Hematopoietic multipotent progenitor cell treated with erythropoietin and hydrocortisone succinate and interleukin-3 and kit ligand, for 8 days (in vitro differentiated cells): ENCODE data around the gene ENTPD2.
A peak's percentile ranks its signal among the peaks of the same experiment; 100 is the strongest.

Source experiments
- DNase-seq: peaks from one replicate; pipeline ENCODE4 v3.0.0-alpha.2; 2015

The ENTPD2 gene

DNA sequence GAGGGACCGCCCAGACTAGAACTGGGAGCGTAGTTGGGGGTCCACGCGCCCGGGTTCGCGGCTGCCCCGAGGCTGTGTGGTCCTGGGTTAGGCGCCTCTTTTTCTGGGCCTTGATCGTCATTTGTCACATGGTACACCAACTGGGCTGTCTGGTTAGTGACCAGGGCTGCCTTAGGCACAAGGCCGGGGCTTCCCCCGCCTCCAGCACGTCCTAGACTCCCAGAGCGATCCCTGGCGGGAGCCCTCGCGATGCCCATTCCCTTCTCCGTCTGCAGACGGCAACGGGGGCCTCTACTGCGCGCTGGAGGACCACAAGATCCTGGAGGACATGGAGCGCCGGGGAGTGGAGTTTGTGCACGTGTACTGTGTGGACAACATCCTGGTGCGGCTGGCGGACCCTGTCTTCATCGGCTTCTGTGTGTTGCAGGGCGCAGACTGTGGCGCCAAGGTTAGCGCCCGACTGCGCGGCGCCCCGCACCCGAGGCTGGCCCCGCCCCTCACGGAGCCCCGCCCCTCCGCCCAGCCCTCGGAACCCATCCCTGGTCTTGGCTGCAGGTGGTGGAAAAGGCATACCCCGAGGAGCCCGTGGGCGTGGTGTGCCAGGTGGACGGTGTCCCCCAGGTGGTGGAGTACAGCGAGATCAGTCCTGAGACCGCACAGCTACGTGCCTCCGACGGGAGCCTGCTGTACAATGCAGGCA is 25.0 kb upstream of the ENTPD2 start:
- no peak for DNase-seq

DNA sequence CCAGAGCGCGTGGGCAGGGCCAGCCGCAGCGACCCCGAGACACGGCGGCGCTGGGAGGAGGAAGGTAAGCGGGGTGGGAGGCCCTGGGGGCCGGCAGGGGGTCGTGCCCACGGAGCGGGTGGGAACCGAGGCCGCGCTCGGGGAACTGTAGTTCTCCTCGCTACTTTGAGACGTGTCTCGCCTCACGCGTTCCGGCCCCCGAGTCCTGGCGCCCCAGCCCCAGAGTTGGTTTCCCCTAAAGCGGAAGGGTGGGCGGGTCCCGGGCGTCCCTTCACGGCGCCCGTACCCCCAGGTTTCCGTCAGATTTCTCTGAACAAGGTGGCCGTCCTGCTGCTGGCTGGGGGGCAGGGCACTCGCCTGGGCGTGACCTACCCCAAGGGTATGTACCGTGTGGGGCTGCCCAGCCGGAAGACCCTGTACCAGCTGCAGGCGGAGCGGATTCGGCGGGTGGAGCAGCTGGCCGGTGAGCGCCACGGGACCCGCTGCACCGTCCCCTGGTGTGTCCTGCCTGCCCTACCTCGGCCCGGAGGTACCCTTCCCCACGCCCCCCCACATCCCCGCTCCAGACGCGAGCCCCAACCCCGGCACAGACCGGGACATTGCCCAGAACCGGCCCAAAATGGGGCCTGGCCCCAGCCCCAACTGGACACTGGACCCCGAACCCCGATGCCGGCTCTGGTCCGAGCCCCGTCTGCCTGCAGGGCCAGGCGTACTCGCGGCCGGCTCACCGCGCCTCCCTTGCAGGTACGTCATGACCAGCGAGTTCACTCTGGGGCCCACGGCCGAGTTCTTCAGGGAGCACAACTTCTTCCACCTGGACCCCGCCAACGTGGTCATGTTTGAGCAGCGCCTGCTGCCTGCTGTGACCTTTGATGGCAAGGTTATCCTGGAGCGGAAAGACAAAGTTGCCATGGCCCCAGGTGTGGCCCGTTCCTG is 24.2 kb upstream of the ENTPD2 start:
- no peak for DNase-seq

DNA sequence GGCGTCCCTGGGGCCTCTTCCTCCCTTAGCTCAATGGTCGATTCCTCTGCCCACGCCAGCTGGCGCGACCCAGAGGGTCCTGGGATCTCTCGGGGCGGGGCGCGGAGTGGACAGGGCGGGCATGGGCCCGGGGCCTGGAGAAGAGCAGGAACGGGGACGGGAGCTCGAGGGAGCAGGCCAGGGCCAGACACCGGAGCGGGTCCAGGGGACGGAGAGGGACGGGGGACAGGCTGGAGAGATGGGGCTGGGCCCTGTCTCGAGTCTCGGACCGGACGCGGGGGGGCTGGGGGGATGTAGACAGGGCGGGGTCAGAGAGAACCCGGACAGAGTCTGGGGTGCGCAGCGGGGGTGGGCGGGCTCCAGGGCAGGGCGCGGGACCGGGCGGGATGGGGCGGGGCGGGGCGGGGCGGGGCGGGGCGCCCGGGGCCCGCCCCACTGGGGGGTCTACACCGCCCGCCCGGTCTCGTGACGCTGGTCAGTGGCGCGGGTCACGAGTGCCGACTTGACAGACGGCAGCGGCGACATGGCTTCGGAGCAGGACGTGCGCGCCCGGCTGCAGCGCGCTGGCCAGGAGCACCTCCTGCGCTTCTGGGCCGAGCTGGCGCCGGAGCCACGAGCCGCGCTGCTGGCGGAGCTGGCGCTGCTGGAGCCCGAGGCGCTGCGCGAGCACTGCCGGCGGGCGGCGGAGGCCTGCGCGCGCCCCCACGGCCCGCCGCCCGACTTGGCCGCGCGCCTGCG is 23.3 kb upstream of the ENTPD2 start, which contains the start of gene UAP1L1:
Gene UAP1L1, plus strand, starts transcription at position 508 of the 738 bp plus-strand sequence. Its CDS starts 16 bp downstream, at position 524.
- peak; percentile 60 for DNase-seq

DNA sequence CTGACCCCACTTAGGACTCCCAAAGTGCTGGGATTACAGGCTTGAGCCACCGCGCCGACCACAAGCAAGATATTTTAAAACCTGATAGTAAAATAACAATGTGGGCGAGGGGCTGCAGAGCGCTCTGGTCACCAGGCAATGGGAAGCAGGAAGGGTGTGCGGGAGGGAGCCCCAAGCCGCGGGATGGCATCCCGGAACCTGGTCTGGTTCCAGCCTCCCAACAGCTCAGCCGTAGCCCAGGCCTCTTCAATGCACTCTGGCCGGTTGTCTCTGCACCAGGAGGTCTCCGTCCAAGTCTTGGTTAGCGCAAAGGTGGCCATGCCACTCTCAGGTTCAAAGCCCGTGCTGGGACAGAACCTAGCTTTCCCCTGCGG is 22.8 kb upstream of the ENTPD2 start:
- no peak for DNase-seq

DNA sequence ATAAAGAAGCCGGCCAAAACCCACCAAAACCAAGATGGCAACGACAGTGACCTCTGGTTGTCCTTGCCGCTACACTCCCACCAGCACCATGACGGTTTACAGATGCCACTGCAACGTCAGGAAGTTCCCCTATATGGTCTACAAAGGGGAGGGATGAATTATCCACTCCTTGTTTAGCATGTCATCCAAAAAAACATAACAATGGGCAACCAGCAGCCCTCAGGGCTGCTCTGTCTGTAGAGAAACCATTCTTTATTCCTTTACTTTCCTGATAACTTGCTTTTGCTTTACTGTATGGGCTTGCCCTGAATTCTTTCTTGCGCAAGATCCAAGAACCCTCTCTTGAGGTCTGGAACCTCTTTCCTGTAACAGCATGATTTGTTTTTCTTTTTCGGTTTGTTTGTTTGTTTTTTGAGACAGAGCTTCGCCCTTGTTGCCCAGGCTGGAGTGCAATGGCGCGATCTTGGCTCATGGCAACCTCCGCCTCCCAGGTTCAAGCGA is 21.5 kb upstream of the ENTPD2 start:
- DNase-seq, result no peak

DNA sequence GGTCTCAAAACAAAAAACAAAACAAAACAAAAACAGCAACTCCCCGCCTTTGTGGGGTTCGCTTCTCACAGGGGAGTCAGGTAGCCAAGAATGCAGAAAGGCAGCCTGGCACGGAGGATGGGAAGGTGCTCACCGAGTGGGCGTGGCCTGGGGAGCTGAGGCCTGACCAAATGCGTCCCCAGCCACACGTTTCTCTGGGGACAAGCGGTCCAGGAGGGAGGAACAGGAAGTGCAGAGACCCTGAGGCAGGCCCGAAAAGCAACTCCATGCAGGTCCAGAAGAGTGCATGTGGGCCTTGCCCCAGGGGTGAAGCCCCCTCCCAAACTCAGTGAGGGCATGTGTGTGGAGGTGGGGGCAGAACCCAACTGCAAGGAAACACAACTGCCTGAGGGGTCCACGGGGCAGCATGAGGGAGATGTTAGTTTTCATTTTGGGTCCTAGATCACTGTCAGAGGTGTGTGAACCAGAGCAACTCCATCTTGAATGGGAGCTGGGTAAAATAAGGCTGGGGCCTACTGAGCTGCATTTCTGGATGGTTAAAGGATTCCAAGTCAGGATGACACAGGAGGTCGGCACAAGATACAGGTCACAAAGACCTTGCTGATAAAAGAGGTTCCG is 20.9 kb upstream of the ENTPD2 start:
- DNase-seq, result no peak

DNA sequence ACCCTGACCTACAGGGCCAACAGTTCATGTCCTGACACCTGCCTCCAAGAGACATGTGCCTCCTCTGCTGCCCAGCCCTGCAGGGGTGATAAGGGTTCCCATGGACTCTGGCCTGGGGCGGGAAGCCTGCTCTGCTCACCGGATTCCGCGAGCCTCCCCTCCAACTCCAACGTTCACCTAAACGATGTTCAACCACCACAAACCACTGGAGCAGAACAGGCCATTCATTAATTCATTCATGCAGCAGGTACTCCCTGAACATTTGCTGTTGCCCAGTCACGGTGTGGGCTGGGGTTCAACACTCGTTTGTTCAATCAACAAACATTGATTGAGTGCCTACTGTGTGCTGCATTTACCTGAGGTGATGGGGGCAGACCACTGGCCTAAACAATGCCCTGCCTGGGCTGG is 20.1 kb upstream of the ENTPD2 start:
- DNase-seq, result no peak

DNA sequence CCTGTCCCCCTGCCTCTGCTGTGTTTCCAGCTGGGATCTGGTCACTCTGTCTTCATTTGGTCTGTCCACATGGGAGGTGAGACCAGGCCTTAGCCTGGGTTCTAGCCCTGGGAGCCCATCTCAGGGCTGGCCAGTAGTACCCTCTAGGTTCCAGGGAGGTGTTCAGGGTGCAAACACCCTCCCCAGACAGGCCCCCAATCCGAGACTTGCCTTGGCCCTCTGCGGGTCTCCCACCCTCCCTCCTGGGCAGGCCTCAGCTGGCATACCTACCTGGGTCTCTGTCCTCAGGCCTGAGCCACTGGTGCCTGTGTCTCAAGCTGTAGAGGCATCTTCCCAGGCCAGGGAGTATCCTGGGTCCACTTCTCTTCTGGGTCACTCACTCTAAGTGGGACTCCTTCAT is 17.4 kb upstream of the ENTPD2 start:
- DNase-seq, result no peak

DNA sequence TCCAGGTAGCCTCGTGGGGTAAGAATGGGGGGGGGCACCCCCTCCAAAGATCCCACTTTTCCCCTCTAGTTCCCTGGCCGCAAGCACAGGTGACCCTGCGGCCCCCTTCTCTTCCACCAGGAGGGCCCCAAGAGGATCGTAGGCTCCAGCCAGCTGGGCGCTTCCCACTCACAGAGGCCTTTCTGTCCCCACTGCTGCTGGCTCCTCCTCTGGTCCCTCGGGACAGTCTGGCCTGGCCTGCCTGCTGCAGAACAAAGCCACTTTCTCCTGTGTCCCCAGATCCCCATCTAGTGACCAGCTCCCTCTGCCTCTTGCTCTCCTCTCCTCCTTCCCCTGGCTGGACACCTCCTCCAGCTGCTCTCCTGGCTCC is 17.0 kb upstream of the ENTPD2 start:
- no peak for DNase-seq

DNA sequence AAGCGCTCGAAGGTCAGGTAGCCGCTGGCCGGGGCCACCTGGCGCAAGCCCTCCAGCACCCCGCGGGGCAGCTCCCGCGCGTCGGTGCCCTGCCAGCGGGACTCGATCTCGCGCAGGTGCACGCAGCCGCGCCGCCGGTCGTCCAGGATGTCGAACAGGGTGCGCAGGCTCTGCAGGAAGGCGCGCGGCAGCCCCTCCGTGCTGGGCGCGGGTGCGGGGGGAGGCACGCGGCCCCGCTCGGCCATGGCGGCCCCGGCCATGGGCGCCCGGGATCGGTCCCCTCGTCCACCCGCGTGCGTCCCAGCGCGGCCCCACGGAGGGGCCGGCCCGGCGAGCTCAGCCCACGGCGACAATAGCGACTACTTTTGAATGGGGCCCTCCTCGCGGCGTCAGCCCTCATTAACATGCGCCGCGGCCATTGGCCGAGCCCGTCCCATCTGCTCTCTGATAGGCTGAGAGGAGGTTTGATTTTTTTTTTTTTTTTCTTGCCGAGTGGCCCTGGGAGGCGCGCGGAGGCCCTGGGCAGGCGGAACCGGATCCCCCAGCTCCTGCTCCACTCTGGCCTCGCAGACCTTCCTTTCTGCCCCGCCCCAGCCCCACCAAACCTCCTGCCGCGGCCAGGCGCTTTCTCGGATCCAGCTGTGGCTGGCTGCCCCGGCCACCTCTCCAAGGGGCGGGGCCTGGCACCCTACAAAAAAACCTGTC is 16.5 kb upstream of the ENTPD2 start, which contains the start of gene SAPCD2:
Gene SAPCD2, minus strand, starts transcription at position 357 of the 705 bp plus-strand sequence. Its CDS starts 97 bp downstream, at position 260.
- peak; percentile 94 for DNase-seq

DNA sequence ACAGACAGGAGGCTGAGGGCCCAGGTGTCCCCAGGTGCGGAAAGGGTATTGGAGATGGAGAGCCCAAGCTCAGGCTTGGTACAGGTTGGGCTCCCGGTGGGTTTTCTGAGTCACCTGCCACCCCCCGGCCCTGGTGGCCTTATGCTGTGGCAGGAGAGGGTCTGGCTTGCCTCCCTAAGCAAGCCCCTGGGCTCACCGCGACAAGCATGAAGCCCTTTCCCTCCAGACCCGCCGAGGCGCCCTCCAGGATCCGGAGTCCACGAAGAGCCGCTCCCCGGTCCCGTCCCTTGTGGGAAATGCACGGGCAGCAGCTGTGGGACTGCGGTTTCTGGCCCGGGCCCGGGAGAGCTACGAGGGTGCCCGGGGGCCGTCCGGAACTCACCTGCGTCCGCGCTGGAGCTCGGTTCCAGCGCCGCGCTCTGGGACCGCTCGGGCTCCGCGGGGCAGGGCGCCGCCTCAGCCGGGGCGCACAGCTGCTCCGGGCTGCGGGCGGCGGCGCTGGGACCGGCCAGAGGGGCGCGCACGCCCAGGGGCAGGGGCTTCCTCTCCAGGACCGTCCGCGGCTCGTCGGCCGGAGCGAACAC is 15.7 kb upstream of the ENTPD2 start:
- no peak for DNase-seq

DNA sequence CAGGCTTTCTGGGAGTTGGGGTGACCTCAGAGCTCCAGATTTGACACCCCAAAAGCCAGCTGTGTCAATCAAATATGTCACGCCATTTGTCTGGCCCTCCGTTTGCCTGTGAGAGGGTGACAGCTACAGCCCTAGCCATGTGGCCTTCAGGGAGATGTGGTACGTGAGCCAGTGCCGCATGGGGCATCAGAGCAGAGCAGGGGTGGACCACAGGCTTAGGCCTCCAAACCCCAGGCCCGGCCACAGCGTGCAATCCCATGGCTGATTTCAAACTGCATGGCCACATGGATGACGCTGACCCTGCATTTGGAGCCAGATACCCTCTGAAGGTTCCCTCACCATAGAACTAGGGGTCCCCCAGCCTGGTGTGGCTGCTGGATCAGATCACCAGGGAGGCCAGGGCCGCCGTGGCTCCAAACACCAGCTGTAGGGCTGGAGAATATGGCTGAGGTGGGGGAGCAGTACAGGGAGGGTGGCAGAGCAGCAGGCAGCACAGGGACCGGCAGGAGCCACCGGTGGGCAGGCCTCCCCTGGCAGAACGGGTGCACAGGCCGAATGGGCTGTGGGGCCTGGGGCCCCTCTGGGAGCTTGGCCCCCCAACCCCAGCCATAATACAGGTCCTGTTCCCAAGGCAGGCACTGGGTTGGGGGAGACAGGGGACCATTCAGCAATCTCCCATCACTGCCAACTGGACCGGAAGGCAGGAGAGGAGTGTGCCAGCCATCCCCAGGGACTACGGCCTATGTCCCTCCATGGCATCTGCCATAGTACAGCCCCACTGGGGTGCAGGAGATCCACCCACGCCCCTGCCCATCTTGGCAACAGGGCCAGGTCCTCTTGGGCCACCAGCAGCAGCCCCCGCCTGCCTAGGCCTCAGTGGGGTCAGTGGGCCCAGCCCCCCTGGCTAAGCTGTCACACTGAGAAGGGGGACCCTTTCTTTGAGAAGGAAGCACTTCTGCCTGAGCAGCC is 15.0 kb upstream of the ENTPD2 start:
- no peak for DNase-seq

DNA sequence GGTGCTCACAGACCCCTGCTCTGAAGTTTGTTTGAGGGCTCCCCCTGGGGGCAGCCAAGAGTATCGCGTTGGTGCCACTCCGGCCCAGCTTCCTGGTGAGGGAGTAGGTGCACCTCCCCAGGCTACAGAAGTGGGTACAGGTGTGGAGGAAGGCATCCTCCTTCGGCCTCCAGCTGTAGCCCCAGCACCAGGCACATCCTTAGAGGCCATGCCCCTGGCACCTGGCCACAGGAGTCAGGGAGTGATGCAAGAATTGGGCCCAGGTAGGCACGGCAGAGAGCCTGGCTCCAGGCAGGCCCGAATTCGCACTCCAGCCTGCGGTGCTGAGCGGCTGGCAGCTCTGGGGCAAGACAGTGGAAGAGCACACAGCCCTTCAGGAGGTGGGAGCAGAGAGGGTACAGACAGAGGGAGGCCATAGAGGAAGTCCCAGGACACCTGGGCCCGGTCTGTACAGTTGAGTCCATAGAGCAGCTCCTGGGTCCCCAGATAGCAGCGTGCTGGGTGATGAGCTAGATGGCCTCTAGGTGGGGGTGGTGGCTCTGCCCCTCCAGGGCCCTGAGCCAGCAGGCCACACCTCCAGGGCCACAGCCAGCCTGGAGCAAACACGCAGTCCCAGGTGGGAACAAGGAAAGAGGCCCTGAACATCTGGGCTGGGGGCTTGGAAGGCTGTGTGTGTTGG is 14.1 kb upstream of the ENTPD2 start:
- peak; percentile 90 for DNase-seq

DNA sequence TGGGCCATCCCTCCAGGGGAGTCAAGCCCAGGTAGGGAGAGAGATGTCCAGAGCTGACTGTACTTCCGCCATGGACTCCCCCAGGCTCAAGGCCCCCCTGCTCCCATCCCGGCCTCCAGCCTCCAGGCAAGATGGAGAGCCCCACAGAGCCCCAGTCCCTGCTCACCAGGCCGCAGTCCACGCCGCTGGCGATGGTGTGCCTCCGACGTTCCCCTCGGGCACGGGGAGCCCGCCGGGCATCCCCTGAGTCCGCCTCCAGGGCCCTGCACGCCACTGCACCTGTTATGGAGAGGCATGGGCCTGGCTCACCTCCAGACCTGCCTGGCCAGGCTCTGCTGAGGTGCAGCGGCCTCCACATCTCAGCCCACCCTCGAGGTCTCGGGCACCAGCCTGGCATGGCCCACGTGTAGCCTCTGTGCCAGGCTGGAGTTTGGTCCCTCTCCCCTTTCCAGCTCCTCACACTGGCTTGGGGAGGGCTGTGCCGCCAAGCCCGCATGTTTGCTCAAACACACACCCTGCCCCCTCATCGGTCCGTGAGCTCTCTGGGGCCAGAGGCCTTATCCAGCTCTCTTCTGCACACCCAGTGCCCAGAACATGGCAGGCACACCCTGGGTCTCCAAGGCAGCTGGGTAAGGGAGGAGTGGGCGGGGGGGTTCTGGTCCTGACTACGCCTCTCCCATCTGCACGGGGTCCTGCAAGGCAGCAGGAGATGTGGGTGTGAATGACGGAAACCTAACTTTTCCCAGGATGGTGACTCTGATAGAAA is 12.4 kb upstream of the ENTPD2 start:
- DNase-seq, result no peak

DNA sequence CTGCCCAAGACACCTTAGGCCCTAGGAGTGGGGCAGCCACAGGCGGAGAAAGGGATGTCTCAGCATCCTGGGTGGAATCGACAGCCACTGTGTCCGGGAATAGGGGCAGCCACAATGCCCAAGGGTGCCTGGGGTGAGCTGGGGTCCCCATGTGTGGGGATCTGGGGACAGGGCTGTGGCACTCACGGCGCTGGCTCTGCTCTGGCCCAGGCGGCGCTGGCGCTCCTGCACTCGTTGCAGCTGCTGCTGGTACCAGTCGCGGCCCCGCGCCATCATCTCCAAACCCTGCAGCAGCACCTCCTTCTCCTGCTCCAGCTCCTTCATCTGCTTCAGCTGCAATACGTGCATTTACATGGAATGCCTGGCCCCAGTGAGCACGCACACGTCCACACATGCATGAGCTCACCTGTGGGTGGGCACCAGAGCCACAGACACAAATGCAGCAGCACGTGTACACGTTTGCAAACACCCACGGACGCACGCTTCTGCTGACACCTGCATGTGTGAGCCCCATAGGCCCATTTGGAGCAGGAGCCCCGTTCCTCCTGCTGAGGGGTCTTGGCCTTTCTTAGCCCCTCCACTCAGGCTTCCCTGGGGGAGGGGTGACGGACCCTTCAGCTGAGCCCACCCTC is 11.6 kb upstream of the ENTPD2 start:
- no peak for DNase-seq

DNA sequence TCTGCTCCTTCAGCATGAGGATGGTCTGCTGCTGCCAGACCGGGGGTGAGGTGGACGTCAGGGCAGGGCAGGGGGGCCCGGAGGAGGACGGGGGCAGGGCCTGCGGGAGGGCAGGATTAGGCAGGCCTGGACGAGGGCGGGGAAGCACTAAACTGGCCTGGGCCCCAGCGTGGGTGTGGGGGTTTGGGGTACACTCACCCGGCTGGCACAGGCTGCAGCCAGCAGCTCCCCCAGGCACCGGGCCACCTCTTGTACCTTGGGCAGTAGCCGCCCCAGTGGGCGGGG is 11.0 kb upstream of the ENTPD2 start:
- DNase-seq, result no peak

DNA sequence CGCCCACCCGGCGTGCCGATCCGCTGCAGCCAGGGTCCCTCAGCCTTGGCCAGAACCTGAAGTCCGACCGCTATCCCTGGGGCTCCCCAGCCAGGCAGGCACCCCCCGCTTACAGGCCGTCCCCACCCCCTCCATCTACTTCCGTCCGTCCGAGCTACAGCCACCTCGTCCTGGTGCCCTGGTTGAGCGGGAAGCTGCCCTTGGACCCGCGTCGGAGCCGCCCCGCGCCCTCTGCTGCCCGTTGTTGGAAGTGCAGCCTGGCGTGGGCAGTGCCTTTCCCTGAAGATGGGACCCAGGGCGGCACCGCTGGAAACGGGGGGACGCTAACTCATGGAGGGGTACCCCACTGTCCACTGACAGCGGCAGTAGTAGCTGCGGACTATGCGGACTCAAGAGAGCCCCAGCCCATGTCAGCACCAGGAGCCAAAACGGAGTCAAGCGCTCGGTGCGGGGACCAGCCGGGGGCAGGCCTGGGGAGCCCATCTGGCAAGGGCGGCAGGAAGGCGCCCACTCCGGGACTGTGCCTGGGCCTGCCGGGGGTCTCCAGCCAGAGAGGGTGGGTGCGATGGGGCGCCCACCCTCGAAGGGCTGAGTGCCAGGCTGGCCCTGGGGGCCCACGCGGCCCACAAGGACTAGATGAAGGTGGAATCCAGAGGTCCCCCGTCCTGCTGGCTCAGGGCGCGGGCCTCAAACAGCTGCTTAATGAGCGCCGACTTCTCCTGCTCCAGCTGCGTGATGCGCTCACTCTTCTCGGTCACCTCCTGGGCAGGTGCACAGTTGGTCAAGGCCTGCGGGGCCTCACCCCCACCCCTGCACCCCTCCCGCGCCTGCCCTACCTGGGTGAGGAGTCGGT is 10.4 kb upstream of the ENTPD2 start:
- peak; percentile 44 for DNase-seq
